OCI-LY1 (cell line): ENCODE results near the gene ALDH1A2.
"Not testable (repeated sequence)": the region's sequence is repeated elsewhere in the genome, so short reads cannot be mapped to it uniquely, and the experiment has no call there.

Source experiments
- H2AFZ ChIP-seq: fragments of 200-600 bp; sonication (generic), shearing (Covaris generic); 2 replicates; pipeline ENCODE4 v1.6.0; 2014; ENCODE audit warnings: antibody characterized with exemption, mild to moderate bottlenecking, low read length
- H3F3A ChIP-seq: fragments of 200-600 bp; sonication (generic), shearing (Covaris generic); 2 replicates; pipeline ENCODE4 v1.6.0; 2014; ENCODE audit warnings: mild to moderate bottlenecking, antibody characterized with exemption, low read length, moderate library complexity; ENCODE audit not compliant: insufficient read depth
- H3K27ac ChIP-seq: fragments of 200-600 bp; sonication (generic); 2 replicates; pipeline ENCODE4 v1.5.1; 2014; ENCODE audit warnings: low read length, mixed run types, mild to moderate bottlenecking, low read depth; ENCODE audit not compliant: poor library complexity, severe bottlenecking
- H3K27me3 ChIP-seq: fragments of 200-600 bp; sonication (generic); 2 replicates; pipeline ENCODE4 v1.6.0; 2014; ENCODE audit warnings: antibody characterized with exemption, mild to moderate bottlenecking, low read length, moderate library complexity; ENCODE audit not compliant: insufficient read depth
- H3K36me3 ChIP-seq: fragments of 200-600 bp; sonication (generic); 2 replicates; pipeline ENCODE4 v1.6.1; 2014; ENCODE audit warnings: mild to moderate bottlenecking, antibody characterized with exemption, low read length, moderate library complexity, mixed read lengths; ENCODE audit not compliant: insufficient read depth
- H3K4me1 ChIP-seq: fragments of 200-600 bp; sonication (generic); 2 replicates; pipeline ENCODE4 v1.5.1; 2014; ENCODE audit warnings: mild to moderate bottlenecking, low read length, moderate library complexity; ENCODE audit not compliant: insufficient read depth, severe bottlenecking
- H3K4me2 ChIP-seq: fragments of 200-600 bp; sonication (generic), shearing (Covaris generic); 2 replicates; pipeline ENCODE4 v1.6.1; 2014; ENCODE audit warnings: low read length
- H3K4me3 ChIP-seq: fragments of 200-600 bp; sonication (generic); 2 replicates; pipeline ENCODE4 v1.5.1; 2014; ENCODE audit warnings: low read length, low read depth, mild to moderate bottlenecking, mixed read lengths; ENCODE audit not compliant: poor library complexity, severe bottlenecking
- H3K79me2 ChIP-seq: fragments of 200-600 bp; shearing (Covaris generic); 2 replicates; pipeline ENCODE4 v1.6.1; 2016; ENCODE audit warnings: mixed run types, low read length, mixed read lengths; ENCODE audit not compliant: insufficient read depth
- H3K9ac ChIP-seq: fragments of 200-600 bp; sonication (generic), shearing (Covaris generic); 2 replicates; pipeline ENCODE4 v1.6.1; 2014; ENCODE audit warnings: mild to moderate bottlenecking, low read length, mixed read lengths
- H3K9me2 ChIP-seq: fragments of 200-600 bp; sonication (generic), shearing (Covaris generic); 2 replicates; pipeline ENCODE4 v1.6.1; 2014; ENCODE audit warnings: low read depth, mild to moderate bottlenecking, low read length, mixed read lengths
- H3K9me3 ChIP-seq: fragments of 200-600 bp; shearing (Covaris generic); 2 replicates; pipeline ENCODE4 v1.6.1; 2014; ENCODE audit warnings: low read length, mixed read lengths
- H4K20me1 ChIP-seq: fragments of 200-600 bp; sonication (generic), shearing (Covaris generic); 2 replicates; pipeline ENCODE4 v1.6.0; 2016; ENCODE audit warnings: mild to moderate bottlenecking, low read length; ENCODE audit not compliant: insufficient read depth
- EZH2 ChIP-seq: fragments of 200-600 bp; sonication (generic), shearing (Covaris generic); IDR thresholded peaks from 2 replicates; pipeline ENCODE4 v1.8.0; 2017; ENCODE audit warnings: borderline replicate concordance, mixed run types, mild to moderate bottlenecking, antibody characterized with exemption, low read length, moderate library complexity, mixed read lengths
- TF ChIP-seq, protein P1 (sequence below): fragments of 200-600 bp; sonication (generic), shearing (Covaris generic); IDR thresholded peaks from 2 replicates; pipeline ENCODE4 v1.5.1; 2017; ENCODE audit warnings: mild to moderate bottlenecking, antibody characterized with exemption, low read length, moderate library complexity, mixed read lengths

ALDH1A2 gene

GRCh38 chr15:58038426-58039078 lies 27.0 kb downstream of the ALDH1A2 start:
- no peaks in the 10 kb centered on the region for H3K4me1 ChIP-seq
- H3K36me3 ChIP-seq, result no peaks in the 10 kb centered on the region
- H4K20me1 ChIP-seq, result no peaks in the 10 kb centered on the region
- no peak overlapping the region for H3K9ac ChIP-seq
- no peak overlapping the region for H3K4me2 ChIP-seq
- H3K79me2 ChIP-seq, result no peaks in the 10 kb centered on the region
- H3K9me2 ChIP-seq, result no peaks in the 10 kb centered on the region
- TF ChIP-seq, protein P1, sequence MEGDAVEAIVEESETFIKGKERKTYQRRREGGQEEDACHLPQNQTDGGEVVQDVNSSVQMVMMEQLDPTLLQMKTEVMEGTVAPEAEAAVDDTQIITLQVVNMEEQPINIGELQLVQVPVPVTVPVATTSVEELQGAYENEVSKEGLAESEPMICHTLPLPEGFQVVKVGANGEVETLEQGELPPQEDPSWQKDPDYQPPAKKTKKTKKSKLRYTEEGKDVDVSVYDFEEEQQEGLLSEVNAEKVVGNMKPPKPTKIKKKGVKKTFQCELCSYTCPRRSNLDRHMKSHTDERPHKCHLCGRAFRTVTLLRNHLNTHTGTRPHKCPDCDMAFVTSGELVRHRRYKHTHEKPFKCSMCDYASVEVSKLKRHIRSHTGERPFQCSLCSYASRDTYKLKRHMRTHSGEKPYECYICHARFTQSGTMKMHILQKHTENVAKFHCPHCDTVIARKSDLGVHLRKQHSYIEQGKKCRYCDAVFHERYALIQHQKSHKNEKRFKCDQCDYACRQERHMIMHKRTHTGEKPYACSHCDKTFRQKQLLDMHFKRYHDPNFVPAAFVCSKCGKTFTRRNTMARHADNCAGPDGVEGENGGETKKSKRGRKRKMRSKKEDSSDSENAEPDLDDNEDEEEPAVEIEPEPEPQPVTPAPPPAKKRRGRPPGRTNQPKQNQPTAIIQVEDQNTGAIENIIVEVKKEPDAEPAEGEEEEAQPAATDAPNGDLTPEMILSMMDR, result no peak
- TF ChIP-seq EZH2, result no peak
- H3F3A ChIP-seq, result no peaks in the 10 kb centered on the region
- no peaks in the 10 kb centered on the region for H3K27me3 ChIP-seq
- no peak overlapping the region for H3K27ac ChIP-seq
- no peaks in the 10 kb centered on the region for H3K9me3 ChIP-seq
- no peak overlapping the region for H2AFZ ChIP-seq
- H3K4me3 ChIP-seq, result no peak overlapping the region

GRCh38 chr15:58037723-58038301 lies 27.7 kb downstream of the ALDH1A2 start:
- Histone ChIP-seq H3K9me2 (no peaks in the 10 kb centered on the region), H3K79me2 (no peaks in the 10 kb centered on the region), H3K9me3 (no peaks in the 10 kb centered on the region), H3K4me3 (no peak overlapping the region), H3K27ac (no peak overlapping the region), H3F3A (no peaks in the 10 kb centered on the region), H3K4me2 (no peak overlapping the region), H3K4me1 (no peaks in the 10 kb centered on the region), H3K9ac (no peak overlapping the region), H2AFZ (no peak overlapping the region), H4K20me1 (no peaks in the 10 kb centered on the region), H3K27me3 (no peaks in the 10 kb centered on the region), H3K36me3 (no peaks in the 10 kb centered on the region)
- TF ChIP-seq EZH2, result no peak
- TF ChIP-seq, protein P1, result no peak

- Histone ChIP-seq H4K20me1 (no peaks in the 10 kb centered on the region), H3K4me3 (no peak overlapping the region), H3K27ac (no peak overlapping the region), H3F3A (no peaks in the 10 kb centered on the region), H3K9ac (no peak overlapping the region), H3K4me2 (no peak overlapping the region), H2AFZ (no peak overlapping the region), H3K9me3 (no peaks in the 10 kb centered on the region), H3K27me3 (no peaks in the 10 kb centered on the region), H3K79me2 (no peaks in the 10 kb centered on the region), H3K36me3 (no peaks in the 10 kb centered on the region), H3K4me1 (no peaks in the 10 kb centered on the region), H3K9me2 (no peaks in the 10 kb centered on the region)
- TF ChIP-seq, protein P1, result no peak
- no peak for TF ChIP-seq EZH2
These were observed 28.9 kb downstream of the ALDH1A2 start for GRCh38 chr15:58036579-58036978.

GRCh38 chr15:58028392-58028791 lies 37.1 kb downstream of the ALDH1A2 start:
- H3K79me2 ChIP-seq, H3F3A ChIP-seq: not testable (repeated sequence)

More at GRCh38 chr15:58028392-58028791, 37.1 kb downstream of the ALDH1A2 start:
- H3K27ac ChIP-seq, H3K9me2 ChIP-seq, H3K4me3 ChIP-seq, H3K9me3 ChIP-seq, H3K4me1 ChIP-seq, H3K36me3 ChIP-seq, H3K4me2 ChIP-seq, H3K9ac ChIP-seq, H2AFZ ChIP-seq, H3K27me3 ChIP-seq, H4K20me1 ChIP-seq: not testable (repeated sequence)
